Neural crest cell (in vitro differentiated cells): ENCODE data around the gene CLBA1. TPM values are rescaled to one million over a fixed set of nuclear protein-coding genes. Genes with fewer than 3 reads are reported as not detected.
"Not testable (repeated sequence)": the region's sequence is repeated elsewhere in the genome, so short reads cannot be mapped to it uniquely, and the experiment has no call there.

Experiments
- DNase-seq: peaks from one replicate; pipeline ENCODE4 v3.0.0; 2021; ENCODE audit warnings: low read depth, mixed read lengths, low spot score
- H3K27ac Mint-ChIP-seq: one replicate; pipeline ENCODE4 v1.8.0; 2021; ENCODE audit warnings: mild to moderate bottlenecking, mixed read lengths; ENCODE audit not compliant: unreplicated experiment
- H3K27me3 Mint-ChIP-seq: 2 replicates; pipeline ENCODE4 v1.8.0; 2021; ENCODE audit warnings: low read depth, mild to moderate bottlenecking, mixed read lengths
- H3K36me3 Mint-ChIP-seq: 2 replicates; pipeline ENCODE4 v1.8.0; 2021; ENCODE audit warnings: low read depth, mild to moderate bottlenecking, mixed read lengths
- H3K4me1 Mint-ChIP-seq: 2 replicates; pipeline ENCODE4 v1.8.0; 2021; ENCODE audit warnings: mixed read lengths
- H3K4me3 Mint-ChIP-seq: one replicate; pipeline ENCODE4 v1.8.0; 2021; ENCODE audit warnings: mild to moderate bottlenecking, mixed read lengths
- H3K9me3 Mint-ChIP-seq: 2 replicates; pipeline ENCODE4 v1.8.0; 2021; ENCODE audit warnings: mixed read lengths
- total RNA-seq: library from RNA; stranded (reverse); gene quantifications from 2 replicates; pipeline ENCODE4 v1.2.1, GENCODE V29; 2021
- TF ChIP-seq, protein P1 (sequence below): fragments of 200-600 bp; sonication (generic); conservative IDR thresholded peaks from 2 replicates; pipeline ENCODE4 v1.5.0; 2021; ENCODE audit warnings: antibody characterized with exemption, mild to moderate bottlenecking

Gene CLBA1
- total RNA-seq, 1 donor from 2014 or later: 14.1 TPM

DNA sequence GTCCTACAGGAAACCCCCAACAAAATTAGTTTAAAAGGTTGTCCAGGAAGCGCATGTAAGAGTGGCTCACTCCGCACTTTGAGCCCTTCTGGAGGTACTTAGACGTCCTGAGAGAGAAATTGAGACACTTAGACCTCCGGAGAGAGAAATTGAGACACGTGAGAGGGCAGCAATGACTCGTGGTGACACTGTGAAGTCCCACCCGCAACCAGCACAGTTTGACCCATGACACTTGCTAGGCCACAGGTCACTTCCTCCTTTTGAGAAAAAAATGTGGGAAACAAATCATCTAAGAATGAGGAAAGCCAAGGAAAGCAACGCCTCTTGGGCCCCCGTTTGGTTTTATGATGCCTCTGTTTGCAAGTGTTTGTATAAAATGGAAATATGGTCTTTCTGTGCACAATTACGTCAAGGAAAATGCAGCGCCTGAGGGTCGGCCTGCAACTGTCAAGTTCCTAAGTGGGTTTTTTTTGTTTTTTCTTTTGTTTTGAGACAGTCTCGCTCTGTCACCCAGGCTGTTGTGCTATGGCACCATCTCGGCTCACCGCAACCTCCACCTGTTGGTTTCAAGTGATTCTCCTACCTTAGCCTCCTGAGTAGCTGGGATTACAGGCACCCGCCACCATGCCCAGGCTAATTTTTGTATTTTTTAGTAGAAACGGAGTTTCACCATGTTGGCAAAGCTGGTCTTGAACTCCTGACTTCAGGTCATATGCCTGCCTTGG, 48.9 kb downstream of the CLBA1 start:
- Mint-ChIP-seq H3K27ac (no peak overlapping the region), H3K9me3 (no peaks in the 10 kb centered on the region), H3K4me1 (peaks cover 17% of the 10 kb centered on the region), H3K27me3 (peaks cover 39% of the 10 kb centered on the region), H3K36me3 (no peaks in the 10 kb centered on the region), H3K4me3 (no peak overlapping the region)
- DNase-seq: no peak
- TF ChIP-seq, protein P1, sequence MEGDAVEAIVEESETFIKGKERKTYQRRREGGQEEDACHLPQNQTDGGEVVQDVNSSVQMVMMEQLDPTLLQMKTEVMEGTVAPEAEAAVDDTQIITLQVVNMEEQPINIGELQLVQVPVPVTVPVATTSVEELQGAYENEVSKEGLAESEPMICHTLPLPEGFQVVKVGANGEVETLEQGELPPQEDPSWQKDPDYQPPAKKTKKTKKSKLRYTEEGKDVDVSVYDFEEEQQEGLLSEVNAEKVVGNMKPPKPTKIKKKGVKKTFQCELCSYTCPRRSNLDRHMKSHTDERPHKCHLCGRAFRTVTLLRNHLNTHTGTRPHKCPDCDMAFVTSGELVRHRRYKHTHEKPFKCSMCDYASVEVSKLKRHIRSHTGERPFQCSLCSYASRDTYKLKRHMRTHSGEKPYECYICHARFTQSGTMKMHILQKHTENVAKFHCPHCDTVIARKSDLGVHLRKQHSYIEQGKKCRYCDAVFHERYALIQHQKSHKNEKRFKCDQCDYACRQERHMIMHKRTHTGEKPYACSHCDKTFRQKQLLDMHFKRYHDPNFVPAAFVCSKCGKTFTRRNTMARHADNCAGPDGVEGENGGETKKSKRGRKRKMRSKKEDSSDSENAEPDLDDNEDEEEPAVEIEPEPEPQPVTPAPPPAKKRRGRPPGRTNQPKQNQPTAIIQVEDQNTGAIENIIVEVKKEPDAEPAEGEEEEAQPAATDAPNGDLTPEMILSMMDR: no peak

DNA sequence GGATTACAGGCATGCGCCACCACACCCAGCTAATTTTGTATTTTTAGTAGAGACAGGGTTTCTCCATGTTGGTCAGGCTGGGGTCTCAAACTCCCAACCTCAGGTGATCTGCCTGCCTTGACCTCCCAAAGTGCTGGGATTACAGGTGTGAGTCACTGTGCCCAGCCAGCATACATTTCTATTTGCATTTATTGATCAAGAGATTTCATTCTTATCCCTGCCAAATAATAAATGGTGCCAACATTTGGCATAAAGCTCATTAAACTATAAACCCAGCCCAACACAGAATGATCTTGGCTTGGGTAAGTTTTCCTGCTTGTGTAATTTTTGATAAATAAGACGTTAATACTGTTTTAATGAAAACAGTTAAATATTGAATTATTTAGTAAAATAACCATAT, 50.0 kb downstream of the CLBA1 start:
- not testable (repeated sequence) for H3K4me3 Mint-ChIP-seq

DNA sequence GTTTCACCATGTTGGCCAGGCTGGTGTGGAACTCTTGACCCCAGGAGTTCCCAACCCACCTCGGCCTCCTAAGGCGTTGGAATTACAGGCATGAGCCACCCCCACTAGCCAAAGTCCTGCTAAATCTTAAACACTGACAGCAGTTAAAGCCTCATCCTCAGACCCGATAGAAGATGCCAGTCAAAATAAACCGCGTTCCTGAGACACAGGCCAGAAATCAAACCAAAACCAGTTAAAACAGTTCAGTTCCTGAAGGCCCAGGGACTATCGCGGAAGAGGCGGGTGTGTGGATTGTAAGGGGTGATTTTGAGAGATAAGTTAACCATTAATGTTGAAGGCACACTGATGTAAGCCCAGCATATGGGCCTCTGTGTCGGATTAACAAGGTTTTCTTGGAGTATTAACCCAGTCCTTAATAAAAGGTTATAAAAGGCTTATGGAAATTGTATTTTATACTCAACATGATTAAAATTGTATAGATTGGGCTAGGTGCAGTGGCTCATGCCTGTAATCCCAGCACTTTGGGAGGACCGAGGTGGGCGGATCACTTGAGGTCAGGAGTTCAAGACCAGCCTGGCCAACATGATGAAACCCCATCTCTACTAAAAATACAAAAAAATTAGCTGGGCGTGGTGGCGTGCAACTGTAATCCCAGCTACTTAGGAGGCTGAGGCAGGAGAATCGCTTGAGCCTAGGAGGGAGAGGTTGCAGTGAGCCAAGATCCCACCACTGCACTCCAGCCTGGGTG, 54.0 kb downstream of the CLBA1 start:
- Mint-ChIP-seq H3K4me3 (no peak overlapping the region), H3K27ac (no peak overlapping the region), H3K9me3 (no peaks in the 10 kb centered on the region), H3K4me1 (peaks cover 5% of the 10 kb centered on the region), H3K27me3 (peaks cover 15% of the 10 kb centered on the region), H3K36me3 (no peaks in the 10 kb centered on the region)
- DNase-seq: no peak
- TF ChIP-seq, protein P1: no peak

More for the DNA sequence above, 50.0 kb downstream of the CLBA1 start:
- not testable (repeated sequence) for H3K9me3 Mint-ChIP-seq, H3K36me3 Mint-ChIP-seq, DNase-seq, H3K27ac Mint-ChIP-seq
- peaks cover 17% of the 10 kb centered on the region for H3K4me1 Mint-ChIP-seq
- peaks cover 39% of the 10 kb centered on the region for H3K27me3 Mint-ChIP-seq

DNA sequence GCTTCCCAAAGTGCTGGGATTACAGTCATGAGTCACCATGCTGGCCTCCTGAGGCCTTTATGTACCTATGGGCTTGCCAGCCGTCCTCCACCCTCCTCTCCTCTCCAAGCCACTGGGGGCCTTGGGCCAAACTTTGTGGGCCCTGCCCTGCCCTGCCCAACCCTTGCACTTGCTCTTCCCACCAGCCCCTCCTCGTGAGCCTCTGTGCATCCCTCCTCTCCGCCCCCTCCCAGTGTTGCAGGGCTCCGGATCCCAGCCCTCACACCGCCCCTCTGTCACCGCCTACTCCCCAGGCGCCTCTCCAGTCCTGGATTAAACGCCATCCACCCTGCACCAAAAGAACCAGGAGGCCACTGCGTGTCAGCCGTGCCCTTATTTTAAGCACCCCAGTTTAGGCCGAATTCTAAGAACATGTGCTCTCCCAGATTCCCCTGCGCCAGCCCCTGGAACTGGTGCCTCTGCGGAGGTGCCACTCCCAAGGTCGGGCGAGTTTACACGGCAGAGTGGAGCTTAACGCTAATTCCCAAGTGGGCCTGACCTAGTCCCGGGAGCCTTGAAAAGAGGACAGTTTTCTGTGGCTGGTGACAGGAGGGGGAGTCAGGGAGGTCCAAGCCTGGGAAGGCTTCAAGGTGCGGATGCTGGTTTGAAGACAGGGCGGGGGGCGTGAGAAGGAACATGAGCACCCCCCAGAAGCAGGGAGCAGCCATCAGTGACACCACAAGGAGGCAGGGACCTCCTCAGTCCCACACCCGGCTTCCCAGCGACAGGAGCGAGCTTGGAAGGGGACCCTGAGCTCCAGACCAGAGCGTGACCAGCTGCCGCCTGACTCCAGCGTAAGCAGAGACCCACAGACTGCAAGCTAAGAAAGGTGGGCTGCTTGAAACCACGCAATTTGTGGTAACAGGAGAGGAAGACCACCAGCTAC, 56.5 kb downstream of the CLBA1 start:
- DNase-seq: no peak
- Mint-ChIP-seq H3K27me3 (peaks cover 12% of the 10 kb centered on the region), H3K27ac (no peak overlapping the region), H3K9me3 (no peaks in the 10 kb centered on the region), H3K36me3 (no peaks in the 10 kb centered on the region), H3K4me1 (peaks cover 9% of the 10 kb centered on the region), H3K4me3 (no peak overlapping the region)
- TF ChIP-seq, protein P1: no peak

DNA sequence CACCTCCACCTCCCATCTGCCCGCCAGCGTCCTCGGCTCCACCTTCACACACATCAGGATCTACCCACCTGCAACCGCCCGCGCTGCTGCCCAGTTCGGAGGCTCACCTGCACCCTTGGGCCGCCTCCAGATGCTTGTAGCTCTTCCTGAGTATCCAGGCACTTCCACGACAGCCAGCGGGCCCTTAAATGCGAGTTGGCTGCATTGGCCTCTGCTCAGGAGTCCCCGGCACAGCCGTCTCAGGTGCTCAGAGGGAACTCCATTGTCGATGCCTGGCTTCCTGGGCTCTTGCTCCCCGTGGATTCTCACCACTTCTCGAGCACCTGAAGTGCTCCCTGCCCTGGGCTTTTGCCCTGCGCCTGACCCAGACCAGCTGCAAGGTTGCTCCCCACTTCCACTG, 57.2 kb downstream of the CLBA1 start:
- no peak for DNase-seq
- Mint-ChIP-seq H3K36me3 (no peaks in the 10 kb centered on the region), H3K27me3 (peaks cover 12% of the 10 kb centered on the region), H3K9me3 (no peaks in the 10 kb centered on the region), H3K4me1 (peaks cover 9% of the 10 kb centered on the region), H3K4me3 (no peak overlapping the region), H3K27ac (no peak overlapping the region)
- TF ChIP-seq, protein P1: no peak
